Measurements from ENCODE around the gene GH2. TPM values are rescaled to one million over a fixed set of nuclear protein-coding genes. Genes with fewer than 3 reads are reported as not detected.
A peak's percentile ranks its signal among the peaks of the same experiment; 100 is the strongest.
"Not testable (repeated sequence)": the region's sequence is repeated elsewhere in the genome, so short reads cannot be mapped to it uniquely, and the experiment has no call there.

GH2 gene
- total RNA-seq, 4 donors from 2014 or later, result not detected

DNA sequence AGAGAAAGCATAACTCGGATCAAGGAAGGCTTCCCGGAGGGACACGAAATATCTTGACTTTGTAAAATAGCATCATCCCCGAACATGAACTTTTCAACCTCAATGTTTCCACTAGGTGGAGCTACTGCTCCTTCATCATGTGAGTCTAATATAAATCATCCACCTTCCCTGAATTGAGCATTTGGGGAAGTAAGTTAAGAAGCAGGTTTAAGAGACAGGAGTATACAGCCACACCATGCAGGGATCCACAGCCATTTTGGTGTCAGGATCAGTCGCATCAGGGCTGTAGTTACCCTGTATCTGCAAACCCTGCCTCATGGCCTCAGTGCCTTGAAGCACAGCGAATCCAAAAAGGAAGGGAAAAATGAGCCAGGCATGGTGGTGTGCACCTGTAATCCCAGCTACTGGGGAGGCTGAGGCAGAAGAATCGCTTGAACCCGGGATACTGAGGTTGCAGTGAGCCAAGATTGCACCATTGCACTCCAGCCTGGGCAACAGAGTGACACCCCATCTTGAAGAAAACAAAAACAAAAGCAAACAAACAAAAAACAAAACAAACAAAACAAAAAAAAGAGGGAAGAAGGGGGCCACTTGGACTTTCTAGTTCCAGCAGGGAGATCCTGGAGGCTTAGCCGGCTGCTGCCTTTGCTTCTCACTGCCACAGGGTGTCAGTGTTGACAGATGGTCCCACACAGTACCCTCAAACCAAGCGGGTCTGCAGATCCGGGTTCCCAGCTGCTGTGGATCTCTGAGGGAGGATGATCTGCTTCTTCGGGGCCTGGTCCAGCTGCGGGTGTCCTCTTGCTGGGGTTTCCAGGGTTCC lies 7.5 kb upstream of the GH2 start:
- TF ChIP-seq, protein P1, sequence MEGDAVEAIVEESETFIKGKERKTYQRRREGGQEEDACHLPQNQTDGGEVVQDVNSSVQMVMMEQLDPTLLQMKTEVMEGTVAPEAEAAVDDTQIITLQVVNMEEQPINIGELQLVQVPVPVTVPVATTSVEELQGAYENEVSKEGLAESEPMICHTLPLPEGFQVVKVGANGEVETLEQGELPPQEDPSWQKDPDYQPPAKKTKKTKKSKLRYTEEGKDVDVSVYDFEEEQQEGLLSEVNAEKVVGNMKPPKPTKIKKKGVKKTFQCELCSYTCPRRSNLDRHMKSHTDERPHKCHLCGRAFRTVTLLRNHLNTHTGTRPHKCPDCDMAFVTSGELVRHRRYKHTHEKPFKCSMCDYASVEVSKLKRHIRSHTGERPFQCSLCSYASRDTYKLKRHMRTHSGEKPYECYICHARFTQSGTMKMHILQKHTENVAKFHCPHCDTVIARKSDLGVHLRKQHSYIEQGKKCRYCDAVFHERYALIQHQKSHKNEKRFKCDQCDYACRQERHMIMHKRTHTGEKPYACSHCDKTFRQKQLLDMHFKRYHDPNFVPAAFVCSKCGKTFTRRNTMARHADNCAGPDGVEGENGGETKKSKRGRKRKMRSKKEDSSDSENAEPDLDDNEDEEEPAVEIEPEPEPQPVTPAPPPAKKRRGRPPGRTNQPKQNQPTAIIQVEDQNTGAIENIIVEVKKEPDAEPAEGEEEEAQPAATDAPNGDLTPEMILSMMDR (IDR thresholded peaks at IDR 0.05), result peak; percentile 14 to 24 (median 20)
- H3K4me1 ChIP-seq; H3K27me3 ChIP-seq; intact Hi-C loops (cut with DNase I; ENCODE audit: low total_unique reads); H3K4me3 ChIP-seq; H3K9me3 ChIP-seq; H3K36me3 ChIP-seq; DNase-seq; H3K27ac ChIP-seq: not testable (repeated sequence)

DNA sequence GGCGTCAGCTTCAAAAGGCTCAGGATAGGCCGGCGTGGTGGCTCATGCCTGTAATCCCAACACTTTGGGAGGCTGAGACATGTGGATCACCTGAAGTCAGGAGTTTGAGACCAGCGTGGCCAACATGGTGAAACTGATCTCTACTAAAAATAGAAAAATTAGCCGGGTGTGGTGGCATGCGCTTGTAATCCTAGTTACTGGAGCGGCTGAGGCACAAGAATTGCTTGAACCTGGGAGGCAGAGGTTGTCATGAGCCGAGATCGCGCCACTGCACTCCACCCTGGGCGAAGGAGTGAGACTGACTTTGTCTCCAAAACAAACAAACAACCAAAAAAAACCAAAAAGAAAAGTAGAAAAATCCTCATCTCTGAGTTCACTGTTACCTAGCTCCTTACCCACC lies 3.4 kb upstream of the GH2 start:
- DNase-seq; intact Hi-C loops (cut with DNase I; ENCODE audit: low total_unique reads); H3K9me3 ChIP-seq; H3K36me3 ChIP-seq; H3K4me1 ChIP-seq; H3K27ac ChIP-seq; H3K27me3 ChIP-seq; H3K4me3 ChIP-seq: not testable (repeated sequence)

DNA sequence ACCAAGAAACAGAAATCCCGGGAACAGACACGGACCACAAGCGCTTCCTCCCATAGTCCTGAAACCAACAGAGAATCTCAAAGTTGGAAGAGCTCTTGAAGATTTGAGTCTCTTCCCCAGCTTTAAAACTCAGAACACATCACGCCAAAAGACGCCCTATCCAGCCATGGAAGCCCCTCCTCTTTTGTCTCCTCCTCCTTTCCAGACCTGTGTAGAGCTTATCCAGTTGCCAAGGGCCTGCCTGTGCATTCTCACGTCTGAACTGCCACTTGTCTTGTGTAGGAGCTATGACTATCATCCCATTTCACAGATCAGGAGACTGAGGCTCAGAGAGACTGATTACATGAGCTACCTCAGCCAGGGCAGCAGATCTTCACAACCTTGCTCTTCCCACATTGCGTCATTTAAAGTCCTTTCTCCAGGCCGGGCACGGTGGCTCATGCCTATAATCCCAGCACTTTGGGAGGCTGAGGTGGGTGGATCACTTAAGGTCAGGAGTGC lies 932 bp upstream of the GH2 start:
- H3K27ac ChIP-seq; H3K9me3 ChIP-seq; H3K4me3 ChIP-seq; H3K4me1 ChIP-seq; intact Hi-C loops (cut with DNase I; ENCODE audit: low total_unique reads); H3K36me3 ChIP-seq; H3K27me3 ChIP-seq; DNase-seq: not testable (repeated sequence)

- H3K4me1 ChIP-seq; H3K27me3 ChIP-seq; H3K36me3 ChIP-seq; H3K4me3 ChIP-seq; H3K9me3 ChIP-seq; intact Hi-C loops (cut with DNase I; ENCODE audit: low total_unique reads); H3K27ac ChIP-seq; DNase-seq: not testable (repeated sequence)
Observed at GRCh38 chr17:63881337-63881736, 407 bp downstream of the GH2 start.

DNA sequence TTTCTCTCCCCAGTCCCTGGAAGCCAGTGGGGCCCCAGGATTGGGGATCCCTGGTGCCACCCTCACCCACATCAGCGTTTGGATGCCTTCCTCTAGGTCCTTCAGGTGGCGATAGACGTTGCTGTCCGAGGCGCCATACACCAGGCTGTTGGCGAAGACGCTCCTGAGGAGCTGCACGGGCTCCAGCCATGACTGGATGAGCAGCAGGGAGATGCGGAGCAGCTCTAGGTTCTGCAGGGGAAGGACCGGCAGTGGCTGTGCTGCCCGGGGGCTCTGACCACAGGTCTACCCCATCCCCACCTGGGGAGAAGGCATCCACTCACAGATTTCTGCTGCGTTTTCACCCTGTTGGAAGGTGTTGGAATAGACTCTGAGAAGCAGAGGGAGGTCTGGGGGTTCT lies 1.0 kb downstream of the GH2 start:
- Histone ChIP-seq H3K4me3 (no peak overlapping the region), H3K36me3 (no peaks in the 10 kb centered on the region), H3K27ac (no peak overlapping the region), H3K27me3 (no peaks in the 10 kb centered on the region), H3K4me1 (no peaks in the 10 kb centered on the region), H3K9me3 (no peaks in the 10 kb centered on the region)
- intact Hi-C loops (cut with DNase I; ENCODE audit: low total_unique reads), result no loop called here
- DNase-seq, result no peak
- no peak for TF ChIP-seq POLR2A (IDR thresholded peaks at IDR 0.05)
- TF ChIP-seq, protein P1 (IDR thresholded peaks at IDR 0.05), result no peak

DNA sequence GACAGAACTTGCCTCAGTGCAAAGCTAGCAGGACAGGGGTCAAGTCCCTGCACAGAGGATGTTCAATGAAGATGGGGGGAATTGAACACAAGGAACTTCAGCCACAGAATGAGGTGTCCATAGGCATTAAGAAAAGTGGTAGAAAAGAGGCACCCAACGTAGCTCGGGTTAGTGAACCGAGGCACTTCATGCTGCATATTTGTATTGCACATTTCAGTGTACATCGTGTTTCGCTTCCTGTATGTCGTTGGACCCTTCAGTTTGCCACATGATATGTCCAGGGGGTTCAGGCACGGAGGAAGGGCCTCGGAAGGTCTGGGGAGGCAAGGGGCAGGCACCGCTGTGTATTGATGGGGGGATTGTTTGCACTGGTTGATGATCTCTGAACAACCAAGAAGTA lies 3.3 kb downstream of the GH2 start:
- H3K27me3 ChIP-seq; DNase-seq; H3K4me1 ChIP-seq; intact Hi-C loops (cut with DNase I; ENCODE audit: low total_unique reads); H3K4me3 ChIP-seq; H3K36me3 ChIP-seq; H3K27ac ChIP-seq; H3K9me3 ChIP-seq: not testable (repeated sequence)

DNA sequence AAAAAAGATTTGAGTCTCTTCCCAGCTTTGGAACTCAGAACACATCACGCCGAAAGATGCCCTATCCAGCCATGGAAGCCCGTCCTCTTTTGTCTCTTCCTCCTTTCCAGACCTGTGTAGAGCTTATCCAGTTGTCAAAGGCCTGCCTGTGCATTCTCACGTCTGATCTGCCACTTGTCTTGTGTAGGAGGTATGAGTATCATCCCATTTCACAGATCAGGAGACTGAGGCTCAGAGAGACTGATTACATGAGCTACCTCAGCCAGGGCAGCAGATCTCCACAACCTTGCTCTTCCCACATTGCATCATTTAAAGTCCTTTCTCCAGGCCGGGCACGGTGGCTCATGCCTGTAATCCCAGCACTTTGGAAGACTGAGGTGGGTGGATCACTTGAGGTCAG lies 7.1 kb downstream of the GH2 start:
- H3K4me3 ChIP-seq; H3K4me1 ChIP-seq; H3K27ac ChIP-seq; H3K27me3 ChIP-seq; H3K36me3 ChIP-seq; intact Hi-C loops (cut with DNase I; ENCODE audit: low total_unique reads); H3K9me3 ChIP-seq; DNase-seq: not testable (repeated sequence)

DNA sequence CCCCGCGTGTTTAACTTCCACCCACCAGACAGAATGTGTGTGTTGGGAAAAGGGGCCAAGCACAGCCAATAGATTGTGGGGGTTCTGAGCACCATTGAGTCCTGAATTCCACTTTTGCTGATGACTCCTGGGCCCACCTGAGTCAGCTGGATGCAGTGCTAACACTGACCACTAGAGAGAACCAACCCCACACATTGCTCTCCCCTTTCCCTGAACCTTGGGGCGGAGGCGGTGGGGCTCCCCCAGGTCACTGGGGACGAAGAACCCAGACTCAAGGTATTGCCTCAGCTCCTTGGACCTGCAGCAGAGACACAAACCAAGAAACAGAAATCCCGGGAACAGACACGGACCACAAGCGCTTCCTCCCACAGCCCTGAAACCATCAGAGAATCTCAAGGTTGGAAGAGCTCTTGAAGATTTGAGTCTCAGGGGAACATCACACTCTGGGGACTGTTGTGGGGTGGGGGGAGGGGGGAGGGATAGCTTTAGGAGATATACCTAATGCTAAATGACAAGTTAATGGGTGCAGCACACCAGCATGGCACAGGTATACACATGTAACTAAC lies 7.6 kb downstream of the GH2 start:
- DNase-seq; H3K27ac ChIP-seq; H3K27me3 ChIP-seq; H3K9me3 ChIP-seq; intact Hi-C loops (cut with DNase I; ENCODE audit: low total_unique reads); H3K4me3 ChIP-seq; H3K4me1 ChIP-seq; H3K36me3 ChIP-seq: not testable (repeated sequence)

DNA sequence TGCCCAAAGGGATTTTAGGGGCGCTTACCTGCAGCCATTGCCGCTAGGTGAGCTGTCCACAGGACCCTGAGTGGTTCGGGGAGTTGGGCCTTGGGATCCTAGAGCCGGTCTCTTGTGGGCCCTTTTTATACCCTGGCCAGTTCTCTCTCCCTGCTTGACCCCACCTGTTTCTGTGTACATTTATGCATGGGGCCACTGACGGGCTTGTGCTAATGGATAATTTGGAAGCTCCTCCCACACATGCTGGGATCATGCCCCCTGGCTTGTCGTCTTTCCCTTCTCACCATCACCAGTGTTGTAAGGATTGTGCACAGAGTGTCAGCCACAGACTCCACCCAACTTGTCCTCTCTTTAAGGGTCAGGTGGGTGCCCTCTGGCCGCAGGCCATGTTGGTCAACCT lies 8.2 kb downstream of the GH2 start, which contains the start of gene CSH2:
Gene CSH2 (minus strand): TSS at position 101 of the 400 bp plus-strand sequence. CDS start 63 bp downstream, at position 38.
- H3K36me3 ChIP-seq; H3K4me3 ChIP-seq; H3K4me1 ChIP-seq; H3K27ac ChIP-seq; H3K9me3 ChIP-seq; H3K27me3 ChIP-seq; DNase-seq; intact Hi-C loops (cut with DNase I; ENCODE audit: low total_unique reads): not testable (repeated sequence)

GRCh38 chr17:63871646-63872365 lies 9.9 kb downstream of the GH2 start:
- H3K27ac ChIP-seq; H3K4me1 ChIP-seq; H3K36me3 ChIP-seq; H3K4me3 ChIP-seq; H3K27me3 ChIP-seq; intact Hi-C loops (cut with DNase I; ENCODE audit: low total_unique reads); DNase-seq; H3K9me3 ChIP-seq: not testable (repeated sequence)

GRCh38 chr17:63870292-63870665 lies 11.5 kb downstream of the GH2 start:
- H3K27me3 ChIP-seq; H3K9me3 ChIP-seq; H3K4me1 ChIP-seq; DNase-seq; H3K36me3 ChIP-seq; H3K27ac ChIP-seq; H3K4me3 ChIP-seq; intact Hi-C loops (cut with DNase I; ENCODE audit: low total_unique reads): not testable (repeated sequence)
